Endothelial cell of umbilical vein (primary cell): ENCODE measurements around the gene ARHGEF17. TPM values are rescaled to one million over a fixed set of nuclear protein-coding genes. Genes with fewer than 3 reads are reported as not detected.

Experiments used
- BruUV-seq: library from RNA; stranded (reverse); fragments of 400-500 nt; replicated peaks from 2 replicates; lab custom pipeline; 2021; lab: Mats Ljungman, UMichigan
- CTCF ChIA-PET: fragments of 300-600, 350-600 bp; sonication (Branson Sonifier 250); formaldehyde crosslinking; loops from one replicate; lab custom pipeline; 2021; ENCODE audit warnings: antibody characterized with exemption, inconsistent platforms; lab: Charles Lee
- POLR2A ChIA-PET: fragments of 300-600, 350-600 bp; sonication (Branson Sonifier 250); formaldehyde crosslinking; loops from one replicate; lab custom pipeline; 2021; ENCODE audit warnings: antibody characterized with exemption, inconsistent platforms; lab: Charles Lee
- DNase-seq: peaks from one replicate; pipeline ENCODE4 v3.0.0-alpha.2; 2011; ENCODE audit warnings: low read depth, low spot score
- FAIRE-seq: peaks from 2 replicates; lab custom pipeline; 2011; peaks lifted over from hg19 to GRCh38; lab: Jason Lieb, UNC
- H2AFZ ChIP-seq: 2 replicates; pipeline ENCODE4 v1.6.0; 2012; ENCODE audit warnings: low read depth, low read length, control low read depth, inconsistent platforms
- H3K27ac ChIP-seq: 2 replicates; pipeline ENCODE4 v1.5.1; 2011; ENCODE audit warnings: low read depth, mild to moderate bottlenecking, control low read depth, low read length, moderate library complexity; ENCODE audit not compliant: insufficient read depth
- H3K27me3 ChIP-seq, 2 experiments: 2 replicates each; pipeline versions ENCODE4 v1.6.0 to v1.6.1; 2011; ENCODE audit warnings: low read length in 2 of 2, mixed read lengths in 1 of 2; ENCODE audit not compliant: control insufficient read depth in 2 of 2, insufficient read depth in 2 of 2
- H3K36me3 ChIP-seq, 2 experiments: 2 replicates in 1 of 2; 3 replicates in 1 of 2; pipeline ENCODE4 v1.5.1; 2011; ENCODE audit warnings: low read length in 2 of 2, mild to moderate bottlenecking in 1 of 2, moderate library complexity in 1 of 2; ENCODE audit not compliant: control insufficient read depth in 2 of 2, insufficient read depth in 2 of 2; ENCODE audit errors: extremely low read depth in 1 of 2
- H3K4me1 ChIP-seq: 3 replicates; pipeline ENCODE4 v1.5.1; 2011; ENCODE audit warnings: mild to moderate bottlenecking, low read length; ENCODE audit not compliant: control insufficient read depth, insufficient read depth; ENCODE audit errors: extremely low read depth
- H3K4me2 ChIP-seq: 2 replicates; pipeline ENCODE4 v1.6.1; 2011; ENCODE audit warnings: low read length, control low read depth, mixed read lengths; ENCODE audit not compliant: insufficient read depth
- H3K4me3 ChIP-seq, 3 experiments: fragments of 200-600 bp in 1 of 3; sonication (generic), shearing (Covaris generic) in 1 of 3; replicated peaks in 1 of 3; 2 replicates each; pipeline ENCODE4 v1.5.1; 2011 to 2016; ENCODE audit warnings: control low read depth in 3 of 3, low read length in 3 of 3, mild to moderate bottlenecking in 2 of 3, inconsistent platforms in 1 of 3, low read depth in 1 of 3, moderate library complexity in 1 of 3; ENCODE audit not compliant: insufficient read depth in 1 of 3
- H3K79me2 ChIP-seq: 2 replicates; pipeline ENCODE4 v1.6.0; 2012; ENCODE audit warnings: low read length, inconsistent platforms; ENCODE audit not compliant: control insufficient read depth, insufficient read depth
- H3K9ac ChIP-seq: replicated peaks from 2 replicates; pipeline ENCODE3; 2011; ENCODE audit warnings: low read length, control low read depth; ENCODE audit not compliant: insufficient read depth; ENCODE audit errors: extremely low read depth
- H3K9me1 ChIP-seq: replicated peaks from 3 replicates; pipeline ENCODE4 v1.6.0; 2011; ENCODE audit warnings: mild to moderate bottlenecking, low read length; ENCODE audit not compliant: control insufficient read depth, insufficient read depth; ENCODE audit errors: extremely low read depth
- H3K9me3 ChIP-seq: replicated peaks from 2 replicates; pipeline ENCODE4 v1.5.1; 2012; ENCODE audit warnings: low read length, inconsistent platforms; ENCODE audit not compliant: control insufficient read depth, insufficient read depth
- H4K20me1 ChIP-seq: replicated peaks from 2 replicates; pipeline ENCODE3; 2011; ENCODE audit warnings: mild to moderate bottlenecking, low read length; ENCODE audit not compliant: control insufficient read depth, insufficient read depth; ENCODE audit errors: extremely low read depth
- EZH2 ChIP-seq: IDR thresholded peaks from 2 replicates; pipeline ENCODE4 v1.6.1; 2012; ENCODE audit warnings: borderline replicate concordance, low read depth, mild to moderate bottlenecking, moderate library complexity, low read length, inconsistent platforms; ENCODE audit not compliant: severe bottlenecking
- GATA2 ChIP-seq: IDR thresholded peaks from 2 replicates; pipeline ENCODE4 v1.7.0; 2011; ENCODE audit warnings: low read depth, mild to moderate bottlenecking, moderate library complexity, mixed read lengths, low read length; ENCODE audit not compliant: insufficient read length, insufficient read depth
- JUN ChIP-seq: IDR thresholded peaks from 2 replicates; pipeline ENCODE4 v1.6.1; 2011; ENCODE audit warnings: borderline replicate concordance, low read depth; ENCODE audit not compliant: insufficient read length, insufficient read depth
- MYC ChIP-seq: IDR thresholded peaks from one replicate; pipeline ENCODE4 v1.6.1; 2011; ENCODE audit warnings: mild to moderate bottlenecking, low read depth, low read length
- POLR2A ChIP-seq: IDR thresholded peaks from 2 replicates; pipeline ENCODE4 v1.6.1; 2012; ENCODE audit warnings: low read depth, mild to moderate bottlenecking, control low read depth, low read length
- POLR2AphosphoS5 ChIP-seq: IDR thresholded peaks from 2 replicates; pipeline ENCODE4 v1.6.1; 2012; ENCODE audit warnings: low read depth, mild to moderate bottlenecking, control low read depth, low read length, moderate library complexity; ENCODE audit not compliant: insufficient read depth
- dilution Hi-C: fragments of 300-500 bp; cut with MboI; formaldehyde crosslinking; loops from one replicate; pipeline ENCODE4 v1.15.0; 2019; ENCODE audit warnings: low sequenced_read_pairs; ENCODE audit not compliant: extremely low pct_ligation_motif_present
- intact Hi-C: fragments of 100-400 bp; cut with micrococcal nuclease; formaldehyde crosslinking; loops from one replicate; pipeline ENCODE4 v1.10.0; 2022
- polyA plus RNA-seq, 4 experiments: library from polyadenylated mRNA; depleted of rRNA in 3 of 4; stranded (reverse) in 3 of 4; unstranded in 1 of 4; fragments of >200 nt; gene quantifications; 2 replicates each; pipeline versions ENCODE4 v1.2.1 to v1.2.3, GENCODE V29; 2011 to 2012; ENCODE audit warnings: missing spikeins in 1 of 4
- total RNA-seq: library from RNA; stranded (reverse); gene quantifications from 2 replicates; pipeline ENCODE4 v1.2.3, GENCODE V29; 2021
- TF ChIP-seq, protein P1 (sequence below): IDR thresholded peaks from 2 replicates; pipeline ENCODE4 v1.6.1; 2011; ENCODE audit not compliant: insufficient read depth, insufficient read length
- TF ChIP-seq, protein P2 (sequence below), 2 donors: IDR thresholded peaks; 1 replicate in 1 of 2; 2 replicates in 1 of 2; pipeline ENCODE4 v1.5.1; 2011; ENCODE audit warnings: low read length in 2 of 2, mild to moderate bottlenecking in 2 of 2, moderate library complexity in 2 of 2, control low read depth in 1 of 2, inconsistent platforms in 1 of 2, low read depth in 1 of 2; ENCODE audit not compliant: insufficient read depth in 1 of 2; ENCODE audit errors: extremely low read depth in 1 of 2

Gene ARHGEF17
- total and polyA plus RNA-seq, 2 donors (not counting 3 experiments of a cell fraction or from before 2014, with no cell fraction given): 74.9 to 89.9 TPM

DNA sequence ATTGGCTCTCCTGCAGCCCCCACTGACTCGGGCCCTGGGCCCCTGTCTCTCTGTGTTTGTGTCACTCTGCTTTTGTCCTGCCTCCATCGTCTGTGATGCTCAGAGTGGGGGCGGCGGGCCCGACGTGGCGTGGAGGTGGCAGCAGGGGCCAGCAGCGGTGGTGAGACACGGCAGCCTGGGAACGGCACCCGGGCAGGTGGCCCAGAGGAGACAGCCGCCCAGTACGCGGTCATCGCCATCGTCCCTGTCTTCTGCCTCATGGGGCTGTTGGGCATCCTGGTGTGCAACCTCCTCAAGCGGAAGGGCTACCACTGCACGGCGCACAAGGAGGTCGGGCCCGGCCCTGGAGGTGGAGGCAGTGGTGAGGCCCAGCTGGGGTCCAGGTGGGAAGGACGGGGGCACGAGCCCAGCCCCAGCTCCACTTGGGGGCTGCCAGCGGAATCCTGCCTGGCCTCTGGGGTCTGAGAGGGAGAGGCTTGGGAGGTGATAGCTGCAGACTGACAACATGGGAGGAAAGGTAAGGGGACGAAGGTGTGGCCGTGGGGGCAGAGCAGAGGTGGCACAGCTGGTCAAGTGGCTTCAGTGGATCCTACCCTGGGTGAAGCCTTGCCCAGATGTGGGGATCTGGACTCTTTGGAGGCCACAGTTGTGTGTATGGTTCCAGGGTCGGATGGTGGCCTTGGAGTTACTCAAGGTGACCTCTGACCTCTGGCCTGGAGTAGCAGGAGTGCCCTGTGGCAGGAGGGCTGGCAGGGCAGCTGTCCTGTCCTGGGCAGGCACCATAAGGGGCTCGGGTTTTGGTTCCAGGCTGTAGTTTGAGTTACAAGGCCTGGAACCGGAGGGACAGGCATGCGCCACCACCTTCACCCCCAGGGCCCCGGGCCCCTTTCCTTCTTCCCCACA, 84.3 kb downstream of the ARHGEF17 start:
- Histone ChIP-seq H3K4me2 (no peak overlapping the region), H3K9me3 (no peaks in the 10 kb centered on the region), H4K20me1 (no peaks in the 10 kb centered on the region), H3K4me1 (peaks cover 12% of the 10 kb centered on the region), H3K9ac (no peak overlapping the region), H3K27me3 (no peaks in the 10 kb centered on the region), H2AFZ (no peak overlapping the region), H3K36me3 (peaks cover 0 to 6% of the 10 kb centered on the region in 2 experiments), H3K79me2 (peaks cover 9% of the 10 kb centered on the region), H3K9me1 (no peaks in the 10 kb centered on the region), H3K27ac (peak overlapping the region; percentile 46), H3K4me3 (no peak overlapping the region)
- no peak for DNase-seq
- no peak for FAIRE-seq
- POLR2A ChIA-PET: no interaction called here
- CTCF ChIA-PET: interaction anchor here (0.7 to 6.2 kb wide), 28 partner anchors 8 to 667 kb away, joined by 3 to 253 read pairs (median 8); partner anchors contain the start of genes ARHGEF17 and RELT
- no TSS peak for BruUV-seq
- intact Hi-C loops (loop anchor here (1.0 kb wide), 6 partner anchors 16 to 207 kb away; partner anchors contain the start of gene RELT), dilution Hi-C loops (no loop called here)
- TF ChIP-seq EZH2: no peak
- no peak for TF ChIP-seq POLR2A
- TF ChIP-seq, protein P1, sequence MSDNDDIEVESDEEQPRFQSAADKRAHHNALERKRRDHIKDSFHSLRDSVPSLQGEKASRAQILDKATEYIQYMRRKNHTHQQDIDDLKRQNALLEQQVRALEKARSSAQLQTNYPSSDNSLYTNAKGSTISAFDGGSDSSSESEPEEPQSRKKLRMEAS: no peak
- no peak for TF ChIP-seq JUN

DNA sequence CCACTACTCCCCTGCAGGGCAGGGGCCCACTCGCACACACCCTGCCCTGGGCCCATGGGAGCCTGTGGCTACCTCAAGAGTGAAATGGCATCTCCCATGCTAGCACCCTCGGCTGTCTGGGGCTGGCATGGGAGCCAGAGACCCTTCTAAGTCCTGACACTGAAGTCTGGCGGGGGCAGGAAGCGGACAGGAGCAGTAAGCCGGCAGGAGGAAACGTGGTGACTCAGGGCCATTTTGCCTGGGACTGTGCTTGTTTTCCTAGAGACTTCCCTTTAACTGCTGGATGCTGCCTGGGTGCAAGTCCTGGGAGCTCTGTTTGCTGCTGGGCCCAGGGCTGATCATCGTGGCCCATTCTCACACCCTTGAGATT, 84.9 kb downstream of the ARHGEF17 start:
- Histone ChIP-seq H3K79me2 (peaks cover 3% of the 10 kb centered on the region), H3K4me3 (no peak overlapping the region), H4K20me1 (no peaks in the 10 kb centered on the region), H3K4me1 (peaks cover 12% of the 10 kb centered on the region), H3K9me1 (no peaks in the 10 kb centered on the region), H3K4me2 (no peak overlapping the region), H3K27me3 (no peaks in the 10 kb centered on the region), H2AFZ (no peak overlapping the region), H3K9ac (no peak overlapping the region), H3K9me3 (no peaks in the 10 kb centered on the region), H3K36me3 (peaks cover 0 to 6% of the 10 kb centered on the region in 2 experiments), H3K27ac (peak overlapping the region; percentile 46)
- CTCF ChIA-PET: interaction anchor here (0.7 to 6.2 kb wide), 34 partner anchors 9 to 668 kb away, joined by 3 to 253 read pairs (median 6); partner anchors contain the start of genes ARHGEF17 and RELT
- no TSS peak for BruUV-seq
- TF ChIP-seq GATA2: no peak
- TF ChIP-seq MYC: no peak
- TF ChIP-seq JUN: no peak
- no peak for TF ChIP-seq EZH2
- TF ChIP-seq, protein P2, sequence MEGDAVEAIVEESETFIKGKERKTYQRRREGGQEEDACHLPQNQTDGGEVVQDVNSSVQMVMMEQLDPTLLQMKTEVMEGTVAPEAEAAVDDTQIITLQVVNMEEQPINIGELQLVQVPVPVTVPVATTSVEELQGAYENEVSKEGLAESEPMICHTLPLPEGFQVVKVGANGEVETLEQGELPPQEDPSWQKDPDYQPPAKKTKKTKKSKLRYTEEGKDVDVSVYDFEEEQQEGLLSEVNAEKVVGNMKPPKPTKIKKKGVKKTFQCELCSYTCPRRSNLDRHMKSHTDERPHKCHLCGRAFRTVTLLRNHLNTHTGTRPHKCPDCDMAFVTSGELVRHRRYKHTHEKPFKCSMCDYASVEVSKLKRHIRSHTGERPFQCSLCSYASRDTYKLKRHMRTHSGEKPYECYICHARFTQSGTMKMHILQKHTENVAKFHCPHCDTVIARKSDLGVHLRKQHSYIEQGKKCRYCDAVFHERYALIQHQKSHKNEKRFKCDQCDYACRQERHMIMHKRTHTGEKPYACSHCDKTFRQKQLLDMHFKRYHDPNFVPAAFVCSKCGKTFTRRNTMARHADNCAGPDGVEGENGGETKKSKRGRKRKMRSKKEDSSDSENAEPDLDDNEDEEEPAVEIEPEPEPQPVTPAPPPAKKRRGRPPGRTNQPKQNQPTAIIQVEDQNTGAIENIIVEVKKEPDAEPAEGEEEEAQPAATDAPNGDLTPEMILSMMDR (IDR thresholded peaks at IDR 0.05; ENCODE audit: extremely low read depth in 1 of 2, insufficient read depth in 1 of 2, low read depth in 1 of 2, low read length in 2 of 2): no peak
- TF ChIP-seq POLR2AphosphoS5: no peak
- dilution Hi-C loops (no loop called here), intact Hi-C loops (loop anchor here (1.0 kb wide), 6 partner anchors 17 to 208 kb away; partner anchors contain the start of gene RELT)
- POLR2A ChIA-PET: interaction anchor here (0.7 kb wide), 1 partner anchor 205 kb away, joined by 3 read pairs; the partner anchor contains the start of gene FAM168A
- FAIRE-seq: peak; percentile 95
- peak; percentile 50 for DNase-seq
